ENCODE measurements around the gene PPHLN1.
"Not testable (repeated sequence)": the region's sequence is repeated elsewhere in the genome, so short reads cannot be mapped to it uniquely, and the experiment has no call there.

The PPHLN1 gene

DNA sequence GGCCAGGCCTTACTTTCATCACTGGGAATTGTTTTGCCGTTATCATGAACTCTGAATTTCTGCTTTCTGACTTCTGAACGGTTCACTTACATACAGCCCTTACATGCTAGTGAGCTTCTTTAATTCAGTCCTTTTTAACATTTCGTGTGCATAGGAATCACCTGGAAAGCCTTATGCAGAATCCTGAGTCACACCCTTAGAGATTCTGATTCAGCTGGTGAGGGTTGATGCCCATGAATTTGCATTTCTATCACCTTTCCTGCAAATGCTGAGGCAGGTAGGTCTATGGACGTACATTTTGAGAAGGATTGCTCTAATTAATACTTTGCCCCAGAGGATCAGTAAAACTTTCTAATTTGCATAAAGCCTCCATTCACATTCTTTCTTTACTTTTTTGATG is 44.0 kb downstream of the PPHLN1 start:
- DNase-seq (ENCODE audit: low read depth, low spot score) = no peak

GRCh38 chr12:42372154-42372791 is 46.3 kb downstream of the PPHLN1 start:
- DNase-seq (ENCODE audit: low read depth, low spot score) = no peak

DNA sequence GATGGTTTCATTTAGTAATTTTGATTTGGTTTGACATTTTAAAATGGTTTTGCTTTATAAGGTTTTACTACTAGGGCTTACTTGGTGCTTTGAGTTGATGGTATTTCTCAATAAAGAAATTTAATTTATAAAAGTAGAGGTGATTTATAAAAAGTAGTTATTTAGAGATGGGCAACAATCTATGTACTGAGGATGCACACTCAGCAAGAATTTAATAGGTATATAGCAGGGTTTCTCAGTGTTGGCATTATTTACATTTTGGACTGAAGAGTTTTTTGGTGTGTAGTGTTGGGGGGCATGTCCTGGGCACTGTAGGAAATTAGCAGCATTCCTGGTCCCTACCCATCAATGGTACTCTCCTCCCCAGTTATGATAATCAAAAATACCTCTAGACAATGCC is 47.7 kb downstream of the PPHLN1 start:
- DNase-seq (ENCODE audit: low read depth, low spot score) = no peak

- DNase-seq (ENCODE audit: low read depth, low spot score) = no peak
Observed at GRCh38 chr12:42380733-42381132, 54.8 kb downstream of the PPHLN1 start.

- DNase-seq (ENCODE audit: low read depth, low spot score) = no peak
Observed at GRCh38 chr12:42382013-42382696, 56.2 kb downstream of the PPHLN1 start.

- DNase-seq (ENCODE audit: low read depth, low spot score) = no peak
Observed at GRCh38 chr12:42385326-42385841, 59.4 kb downstream of the PPHLN1 start.

DNA sequence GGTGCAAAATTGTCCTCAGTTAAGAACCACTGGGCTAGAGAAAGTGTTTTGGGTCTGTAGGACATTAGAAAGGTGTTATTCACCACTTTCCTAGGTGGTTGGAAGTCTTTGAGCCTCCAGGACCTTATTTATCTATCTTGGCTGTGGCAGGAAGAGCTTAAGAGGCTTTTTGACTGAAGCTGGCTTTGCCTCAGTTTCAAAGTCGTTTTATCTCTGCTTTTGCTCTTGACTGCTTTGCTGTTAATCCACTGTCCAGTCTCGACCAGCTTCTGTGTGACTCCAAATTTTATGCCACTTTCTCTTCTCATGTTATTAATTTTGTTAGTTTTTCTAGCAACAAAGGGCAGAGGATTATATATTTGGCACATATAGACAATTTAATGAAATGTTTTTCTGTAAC is 60.3 kb downstream of the PPHLN1 start:
- DNase-seq (ENCODE audit: low read depth, low spot score) = no peak

- DNase-seq (ENCODE audit: low read depth, low spot score) = not testable (repeated sequence)
Observed at GRCh38 chr12:42388086-42388485, 62.1 kb downstream of the PPHLN1 start.

DNA sequence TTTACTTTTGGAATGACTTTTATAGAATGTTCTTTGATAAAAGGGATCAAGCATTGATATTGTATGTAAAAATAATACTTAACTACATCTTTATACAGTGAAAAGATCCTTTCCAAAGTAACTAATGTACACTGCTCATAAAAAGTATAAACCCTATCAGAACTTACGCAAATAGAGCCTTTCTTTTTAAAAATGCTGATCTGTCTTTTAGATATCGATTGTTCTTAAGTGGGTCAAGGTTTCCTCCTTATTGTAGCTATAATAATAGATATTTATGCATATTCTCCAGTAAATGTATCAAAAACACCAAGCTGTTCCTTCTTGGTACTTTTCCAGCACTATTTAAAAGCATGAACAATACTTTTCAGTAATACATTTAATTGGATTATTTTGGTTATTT is 68.5 kb downstream of the PPHLN1 start:
- no peak for DNase-seq (ENCODE audit: low read depth, low spot score)

- no peak for DNase-seq (ENCODE audit: low read depth, low spot score)
Observed at GRCh38 chr12:42396473-42397259, 70.7 kb downstream of the PPHLN1 start.

- DNase-seq (ENCODE audit: low read depth, low spot score) = no peak
Observed at GRCh38 chr12:42402821-42403411, 76.9 kb downstream of the PPHLN1 start.

DNA sequence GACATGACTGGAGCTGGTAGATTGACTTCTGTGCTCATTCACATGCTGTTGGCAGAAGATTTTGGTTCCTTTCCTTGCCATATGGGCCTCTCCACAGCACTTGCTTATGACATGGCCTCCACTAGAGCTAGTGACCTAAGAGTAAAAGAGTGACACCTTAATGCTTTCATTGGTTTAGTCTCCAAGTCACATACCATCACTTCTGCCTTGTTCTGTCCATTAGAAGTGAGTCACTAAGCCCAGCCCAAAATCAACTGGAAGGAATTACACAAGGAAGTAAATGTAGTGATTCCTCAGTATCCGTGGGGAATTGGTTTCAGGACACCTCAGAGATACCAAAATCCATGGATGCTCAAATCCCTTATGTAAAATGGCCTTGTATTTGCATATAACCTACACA is 81.3 kb downstream of the PPHLN1 start:
- no peak for DNase-seq (ENCODE audit: low read depth, low spot score)

GRCh38 chr12:42409471-42409870 is 83.5 kb downstream of the PPHLN1 start:
- DNase-seq (ENCODE audit: low read depth, low spot score) = no peak

DNA sequence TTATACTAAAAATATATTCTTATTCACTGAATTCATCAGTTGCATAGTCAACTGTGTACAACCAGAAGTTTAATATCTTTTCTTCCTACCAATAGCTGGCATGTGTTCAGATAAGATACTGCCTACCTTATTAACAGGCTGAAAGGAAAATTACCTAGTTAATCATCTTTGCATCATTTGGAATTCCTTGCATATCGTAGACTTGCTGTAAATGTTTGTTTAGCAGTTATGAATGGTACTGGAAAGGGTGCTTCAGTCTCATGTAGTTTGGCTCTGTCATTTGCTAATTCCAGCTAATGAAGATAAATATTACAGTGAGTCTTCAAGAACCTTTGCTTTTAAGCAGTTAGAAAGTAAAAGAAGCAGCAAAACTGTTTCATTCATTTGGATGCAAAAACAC is 84.4 kb downstream of the PPHLN1 start:
- DNase-seq (ENCODE audit: low read depth, low spot score) = no peak

- no peak for DNase-seq (ENCODE audit: low read depth, low spot score)
Observed at GRCh38 chr12:42420395-42420794, 94.4 kb downstream of the PPHLN1 start.

- DNase-seq (ENCODE audit: low read depth, low spot score) = no peak
Observed at GRCh38 chr12:42421844-42422779, 96.1 kb downstream of the PPHLN1 start.

DNA sequence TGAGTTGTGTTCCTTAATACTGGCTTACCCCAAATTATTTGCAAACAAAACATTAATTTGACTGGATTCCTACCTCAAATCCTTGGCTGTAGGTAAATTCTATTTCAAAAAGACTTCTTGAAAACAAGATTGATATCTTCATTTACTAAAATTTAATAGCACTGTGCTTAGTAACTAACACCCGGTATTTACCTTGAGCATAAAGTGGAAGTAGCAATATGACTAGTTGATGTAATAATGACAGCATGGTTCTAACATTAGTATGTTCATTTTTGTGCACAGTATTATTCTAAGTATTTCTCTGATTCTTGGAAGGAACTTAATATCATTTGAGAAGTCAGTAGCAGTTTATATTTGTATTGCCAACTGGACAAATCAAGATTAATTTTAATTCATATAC is 96.8 kb downstream of the PPHLN1 start:
- no peak for DNase-seq (ENCODE audit: low read depth, low spot score)

DNA sequence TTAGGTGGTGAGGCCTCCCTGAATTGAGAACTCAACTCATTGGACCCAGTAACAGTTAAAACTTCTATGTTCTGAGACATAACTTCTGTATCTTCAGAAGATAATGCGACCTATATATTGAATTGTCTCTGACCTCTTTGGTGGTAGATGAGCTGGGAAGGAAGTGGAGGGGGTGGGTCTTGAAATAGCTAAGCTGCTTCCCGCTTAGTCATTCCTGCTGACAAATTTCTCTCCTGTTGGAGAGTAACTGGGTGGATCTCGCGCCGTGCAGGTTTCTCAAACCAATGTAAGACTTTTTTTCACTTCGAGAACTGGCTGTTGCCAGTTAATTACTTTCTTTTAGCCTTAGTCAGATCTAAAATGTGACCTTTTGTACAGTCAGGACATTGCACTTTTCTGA is 100.8 kb downstream of the PPHLN1 start:
- no peak for DNase-seq (ENCODE audit: low read depth, low spot score)

GRCh38 chr12:42428850-42429249 is 102.9 kb downstream of the PPHLN1 start:
- DNase-seq (ENCODE audit: low read depth, low spot score) = no peak

- no peak for DNase-seq (ENCODE audit: low read depth, low spot score)
Observed at GRCh38 chr12:42432517-42433140, 106.7 kb downstream of the PPHLN1 start.

DNA sequence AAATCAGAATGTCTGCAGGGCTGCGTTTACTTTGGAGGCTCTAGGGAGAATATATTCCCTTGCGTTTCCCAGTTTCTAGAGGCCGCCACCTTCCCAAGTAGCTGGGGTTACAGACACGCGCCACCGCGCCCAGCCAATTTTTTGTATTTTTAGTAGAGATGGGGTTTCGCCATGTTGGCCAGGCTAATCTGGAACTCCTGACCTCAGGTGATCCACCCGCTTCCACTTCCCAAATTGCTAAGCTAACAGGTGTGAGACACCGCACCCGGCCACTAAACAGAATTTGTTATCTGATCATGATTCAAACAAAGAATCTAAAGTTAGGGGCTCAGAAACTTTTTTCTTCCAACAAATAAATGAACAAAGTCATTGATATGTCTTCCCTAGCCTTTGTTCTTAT is 114.6 kb downstream of the PPHLN1 start:
- no peak for DNase-seq (ENCODE audit: low read depth, low spot score)

Measured in activated naive CD8-positive, alpha-beta T cell treated with anti-CD3 and anti-CD28 coated beads, Interleukin-2, amount 50 U/mL, for 16 hours (primary cell).